ENCODE measurements around the gene POLD1. TPM values are rescaled to one million over a fixed set of nuclear protein-coding genes. Genes with fewer than 3 reads are reported as not detected.

Gene POLD1
- total RNA-seq, 1 donor from 2014 or later: 22.9 TPM

- H3K27me3 ChIP-seq: no peaks in the 10 kb centered on the region
- intact Hi-C loops (cut with DNase I): no loop called here
- no peak overlapping the region for H3K27ac ChIP-seq
- TF ChIP-seq, protein P1, sequence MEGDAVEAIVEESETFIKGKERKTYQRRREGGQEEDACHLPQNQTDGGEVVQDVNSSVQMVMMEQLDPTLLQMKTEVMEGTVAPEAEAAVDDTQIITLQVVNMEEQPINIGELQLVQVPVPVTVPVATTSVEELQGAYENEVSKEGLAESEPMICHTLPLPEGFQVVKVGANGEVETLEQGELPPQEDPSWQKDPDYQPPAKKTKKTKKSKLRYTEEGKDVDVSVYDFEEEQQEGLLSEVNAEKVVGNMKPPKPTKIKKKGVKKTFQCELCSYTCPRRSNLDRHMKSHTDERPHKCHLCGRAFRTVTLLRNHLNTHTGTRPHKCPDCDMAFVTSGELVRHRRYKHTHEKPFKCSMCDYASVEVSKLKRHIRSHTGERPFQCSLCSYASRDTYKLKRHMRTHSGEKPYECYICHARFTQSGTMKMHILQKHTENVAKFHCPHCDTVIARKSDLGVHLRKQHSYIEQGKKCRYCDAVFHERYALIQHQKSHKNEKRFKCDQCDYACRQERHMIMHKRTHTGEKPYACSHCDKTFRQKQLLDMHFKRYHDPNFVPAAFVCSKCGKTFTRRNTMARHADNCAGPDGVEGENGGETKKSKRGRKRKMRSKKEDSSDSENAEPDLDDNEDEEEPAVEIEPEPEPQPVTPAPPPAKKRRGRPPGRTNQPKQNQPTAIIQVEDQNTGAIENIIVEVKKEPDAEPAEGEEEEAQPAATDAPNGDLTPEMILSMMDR (IDR thresholded peaks at IDR 0.05): no peak
- H3K36me3 ChIP-seq: peaks cover 2 to 12% of the 10 kb centered on the region in 2 donors
- no peak overlapping the region for H3K4me3 ChIP-seq
- DNase-seq (ENCODE audit: low spot score in 2 of 2): no peak
- no peaks in the 10 kb centered on the region for H3K4me1 ChIP-seq
- H3K9me3 ChIP-seq: no peaks in the 10 kb centered on the region
These were observed 28.3 kb downstream of the POLD1 start for GRCh38 chr19:50412419-50412818.

- no peaks in the 10 kb centered on the region for H3K9me3 ChIP-seq
- H3K4me1 ChIP-seq: no peaks in the 10 kb centered on the region
- intact Hi-C loops (cut with DNase I): no loop called here
- DNase-seq (ENCODE audit: low spot score in 2 of 2): no peak
- TF ChIP-seq, protein P1 (IDR thresholded peaks at IDR 0.05): no peak
- H3K36me3 ChIP-seq: peaks cover 2 to 12% of the 10 kb centered on the region in 2 donors
- H3K27me3 ChIP-seq: no peaks in the 10 kb centered on the region
- no peak overlapping the region for H3K27ac ChIP-seq
- no peak overlapping the region for H3K4me3 ChIP-seq
These were observed 28.9 kb downstream of the POLD1 start for GRCh38 chr19:50413096-50413495.

DNA sequence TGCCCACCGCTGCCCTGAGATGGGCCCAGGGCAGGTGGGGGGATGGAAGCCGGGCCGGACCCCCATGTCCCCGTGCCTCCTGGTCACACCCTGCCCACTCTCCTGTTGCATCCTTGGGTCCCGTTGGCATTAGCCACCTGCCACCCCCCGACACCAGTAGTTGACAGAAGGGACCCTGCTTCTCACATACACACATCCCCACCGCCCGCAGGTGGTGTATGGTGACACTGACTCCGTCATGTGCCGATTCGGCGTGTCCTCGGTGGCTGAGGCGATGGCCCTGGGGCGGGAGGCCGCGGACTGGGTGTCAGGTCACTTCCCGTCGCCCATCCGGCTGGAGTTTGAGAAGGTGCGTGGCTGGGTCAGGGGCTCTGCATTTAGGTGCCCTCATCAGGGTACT lies 29.4 kb downstream of the POLD1 start:
- intact Hi-C loops (cut with DNase I): no loop called here
- Histone ChIP-seq H3K36me3 (peaks cover 2 to 12% of the 10 kb centered on the region in 2 donors), H3K27me3 (no peaks in the 10 kb centered on the region), H3K9me3 (no peaks in the 10 kb centered on the region), H3K4me3 (no peak overlapping the region), H3K4me1 (peaks cover 0 to under 1% of the 10 kb centered on the region in 2 donors), H3K27ac (no peak overlapping the region)
- TF ChIP-seq, protein P1 (IDR thresholded peaks at IDR 0.05): no peak
- DNase-seq (ENCODE audit: low spot score in 2 of 2): no peak

DNA sequence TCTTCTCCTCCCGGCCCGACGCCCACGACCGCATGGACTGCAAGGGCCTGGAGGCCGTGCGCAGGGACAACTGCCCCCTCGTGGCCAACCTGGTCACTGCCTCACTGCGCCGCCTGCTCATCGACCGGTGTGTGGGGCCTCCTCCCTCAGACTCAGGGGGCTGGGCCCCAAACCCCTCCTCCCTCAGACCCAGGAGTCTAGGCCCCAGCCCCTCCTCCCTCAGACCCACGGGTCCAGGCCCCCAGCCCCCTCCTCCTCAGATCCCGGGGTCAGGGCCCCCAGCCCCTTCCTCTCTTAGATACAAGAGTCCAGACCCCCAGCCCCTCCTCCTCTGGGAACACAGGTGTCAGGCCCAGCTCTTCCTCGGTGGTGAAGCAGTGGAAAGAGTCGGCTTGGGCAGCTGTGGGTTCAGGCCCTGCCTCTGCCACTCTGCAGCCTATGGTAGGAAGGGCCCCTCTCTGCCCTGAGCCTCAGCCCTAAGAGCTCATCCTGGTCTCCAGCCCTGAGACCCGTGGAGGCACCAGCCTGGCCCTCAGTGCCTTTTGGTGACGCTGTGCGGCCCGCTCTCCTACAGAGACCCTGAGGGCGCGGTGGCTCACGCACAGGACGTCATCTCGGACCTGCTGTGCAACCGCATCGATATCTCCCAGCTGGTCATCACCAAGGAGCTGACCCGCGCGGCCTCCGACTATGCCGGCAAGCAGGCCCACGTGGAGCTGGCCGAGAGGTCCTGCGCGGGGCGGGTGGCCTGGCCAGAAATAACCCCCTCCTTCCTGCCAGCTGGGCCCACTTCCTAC lies 30.9 kb downstream of the POLD1 start:
- no peaks in the 10 kb centered on the region for H3K9me3 ChIP-seq
- no peaks in the 10 kb centered on the region for H3K36me3 ChIP-seq
- TF ChIP-seq, protein P1 (IDR thresholded peaks at IDR 0.05): peak; percentile 72 to 93 (median 89)
- peaks cover 7% of the 10 kb centered on the region for H3K27me3 ChIP-seq
- H3K4me3 ChIP-seq: no peak overlapping the region
- H3K4me1 ChIP-seq: peaks cover 3 to 6% of the 10 kb centered on the region in 2 donors
- intact Hi-C loops (cut with DNase I): loop anchor here (1.0 kb wide), 1 partner anchor 47 kb away; no protein-coding TSS in a partner anchor
- peak in 1 of 2 donors; percentile 85 for DNase-seq (ENCODE audit: low spot score in 2 of 2)
- H3K27ac ChIP-seq: no peak overlapping the region

- intact Hi-C loops (cut with DNase I): no loop called here
- Histone ChIP-seq H3K36me3 (no peaks in the 10 kb centered on the region), H3K27ac (no peak overlapping the region), H3K4me1 (peaks cover 3 to 6% of the 10 kb centered on the region in 2 donors), H3K27me3 (peaks cover 7% of the 10 kb centered on the region), H3K4me3 (no peak overlapping the region), H3K9me3 (no peaks in the 10 kb centered on the region)
- no peak for DNase-seq (ENCODE audit: low spot score in 2 of 2)
- TF ChIP-seq, protein P1 (IDR thresholded peaks at IDR 0.05): no peak
These were observed 31.5 kb downstream of the POLD1 start for GRCh38 chr19:50415661-50416033.
